Measurements from ENCODE around the gene KATNBL1.
"Not testable (repeated sequence)": the region's sequence is repeated elsewhere in the genome, so short reads cannot be mapped to it uniquely, and the experiment has no call there.

KATNBL1 gene

DNA sequence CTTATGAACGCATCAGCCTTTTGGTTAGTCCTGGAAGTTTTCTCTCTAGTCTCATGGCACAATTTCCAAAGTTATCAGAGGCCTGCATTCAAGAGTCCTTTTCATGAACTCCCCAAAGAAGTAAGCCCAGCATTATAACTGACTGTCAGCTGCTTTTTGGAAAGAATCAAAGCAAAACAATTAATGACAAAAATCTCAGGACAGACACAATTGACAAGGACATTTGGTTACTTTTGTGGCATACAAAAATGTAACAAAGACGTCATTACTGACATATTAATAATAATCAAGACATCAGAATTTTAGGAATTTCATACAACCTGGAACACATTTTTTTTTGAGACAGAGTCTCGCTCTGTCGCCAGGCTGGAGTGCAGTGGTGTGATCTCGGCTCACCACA is 21.2 kb downstream of the KATNBL1 start:
- H3K27ac ChIP-seq: peak overlapping the region; percentile 18; the same call in 1 of the 2 replicates
- TF ChIP-seq ZFX (IDR thresholded peaks at IDR 0.05): no peak
- TF ChIP-seq, protein P1, sequence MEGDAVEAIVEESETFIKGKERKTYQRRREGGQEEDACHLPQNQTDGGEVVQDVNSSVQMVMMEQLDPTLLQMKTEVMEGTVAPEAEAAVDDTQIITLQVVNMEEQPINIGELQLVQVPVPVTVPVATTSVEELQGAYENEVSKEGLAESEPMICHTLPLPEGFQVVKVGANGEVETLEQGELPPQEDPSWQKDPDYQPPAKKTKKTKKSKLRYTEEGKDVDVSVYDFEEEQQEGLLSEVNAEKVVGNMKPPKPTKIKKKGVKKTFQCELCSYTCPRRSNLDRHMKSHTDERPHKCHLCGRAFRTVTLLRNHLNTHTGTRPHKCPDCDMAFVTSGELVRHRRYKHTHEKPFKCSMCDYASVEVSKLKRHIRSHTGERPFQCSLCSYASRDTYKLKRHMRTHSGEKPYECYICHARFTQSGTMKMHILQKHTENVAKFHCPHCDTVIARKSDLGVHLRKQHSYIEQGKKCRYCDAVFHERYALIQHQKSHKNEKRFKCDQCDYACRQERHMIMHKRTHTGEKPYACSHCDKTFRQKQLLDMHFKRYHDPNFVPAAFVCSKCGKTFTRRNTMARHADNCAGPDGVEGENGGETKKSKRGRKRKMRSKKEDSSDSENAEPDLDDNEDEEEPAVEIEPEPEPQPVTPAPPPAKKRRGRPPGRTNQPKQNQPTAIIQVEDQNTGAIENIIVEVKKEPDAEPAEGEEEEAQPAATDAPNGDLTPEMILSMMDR (conservative IDR thresholded peaks at IDR 0.05): no peak

DNA sequence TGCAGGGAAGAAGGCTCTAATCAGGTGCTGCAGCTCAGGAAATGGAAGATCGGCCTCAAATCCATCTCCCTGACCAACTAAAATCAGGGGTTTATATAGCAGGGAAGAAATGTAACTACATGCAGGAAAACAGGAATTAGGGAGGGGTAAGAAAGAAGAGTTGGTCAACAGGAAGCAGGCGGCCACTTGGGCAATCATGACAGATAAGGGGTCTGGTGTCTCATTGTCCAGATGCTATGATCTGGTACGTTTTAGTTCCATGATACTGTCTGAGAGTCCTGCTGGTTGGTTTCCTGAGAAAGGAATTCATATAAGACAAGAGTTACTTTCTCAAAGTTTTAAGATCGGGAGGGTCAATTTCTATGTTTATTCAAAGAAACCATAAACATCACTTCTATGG is 24.2 kb downstream of the KATNBL1 start:
- no peak for TF ChIP-seq ZFX (IDR thresholded peaks at IDR 0.05)
- TF ChIP-seq, protein P1 (conservative IDR thresholded peaks at IDR 0.05): no peak
- no peak overlapping the region for H3K27ac ChIP-seq

DNA sequence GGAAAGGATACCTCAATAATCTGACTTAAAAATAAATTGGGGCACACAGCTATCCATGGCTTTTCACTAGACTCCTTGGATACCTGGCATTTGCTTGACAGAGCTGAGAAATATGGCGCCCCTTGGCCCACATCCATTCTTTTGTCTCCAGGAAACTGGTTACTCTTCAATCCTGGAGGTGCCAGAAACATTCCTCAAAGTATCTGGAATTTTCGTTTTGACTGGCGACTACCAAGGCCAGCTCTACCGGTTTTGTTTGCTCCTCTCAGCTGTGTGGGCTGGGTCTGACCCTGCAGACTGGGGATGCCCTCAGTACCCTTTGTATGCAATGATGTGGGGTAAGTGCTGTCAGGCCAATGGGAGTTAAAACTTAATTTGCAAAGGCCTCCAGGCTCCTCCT is 27.0 kb downstream of the KATNBL1 start:
- no peak overlapping the region for H3K27ac ChIP-seq
- no peak for TF ChIP-seq ZFX (IDR thresholded peaks at IDR 0.05)
- TF ChIP-seq, protein P1 (conservative IDR thresholded peaks at IDR 0.05): no peak

DNA sequence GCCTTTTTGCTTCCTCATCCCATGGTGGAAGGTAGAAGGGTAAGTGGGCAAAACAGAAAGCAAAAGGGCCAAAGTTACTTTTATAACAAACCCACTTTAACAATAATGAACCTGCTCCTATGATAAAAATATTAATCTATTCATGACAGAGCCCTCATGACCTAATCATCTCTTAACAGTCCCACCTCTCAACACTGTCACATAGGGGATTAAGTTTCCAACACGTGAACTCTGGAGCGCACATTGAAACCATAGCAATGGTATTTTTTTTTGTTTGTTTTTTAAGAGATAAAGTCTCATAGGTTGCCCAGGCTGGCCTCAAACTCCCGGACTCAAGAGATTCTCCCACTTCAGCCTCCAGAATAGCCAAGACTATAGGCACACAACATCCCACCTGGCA is 30.7 kb downstream of the KATNBL1 start:
- TF ChIP-seq ZFX (IDR thresholded peaks at IDR 0.05): no peak
- TF ChIP-seq, protein P1 (conservative IDR thresholded peaks at IDR 0.05): no peak
- H3K27ac ChIP-seq: no peak overlapping the region

DNA sequence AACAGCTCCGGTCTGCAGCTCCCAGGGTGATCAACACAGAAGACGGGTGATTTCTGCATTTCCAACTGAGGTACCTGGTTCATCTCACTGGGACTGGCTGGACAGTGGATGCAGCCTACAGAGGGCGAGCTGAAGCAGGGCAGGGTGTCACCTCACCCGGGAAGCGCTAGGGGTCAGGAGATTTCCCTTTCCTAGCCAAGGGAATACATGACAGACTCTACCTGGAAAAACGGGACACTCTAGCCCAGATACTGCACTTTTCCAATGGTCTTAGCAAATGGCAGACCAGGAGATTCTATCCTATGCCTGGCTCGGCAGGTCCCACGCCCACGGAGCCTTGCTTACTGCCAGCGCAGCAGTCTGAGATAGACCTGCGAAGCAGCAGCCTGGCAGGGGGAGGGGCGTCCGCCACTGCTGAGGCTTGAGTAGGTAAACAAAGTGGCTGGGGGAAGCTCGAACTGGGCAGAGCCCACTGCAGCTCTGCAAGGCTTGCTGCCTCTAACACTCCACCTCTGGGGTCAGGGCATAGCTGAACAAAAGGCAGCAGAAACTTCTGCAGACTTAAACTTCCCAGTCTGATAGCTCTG is 43.8 kb downstream of the KATNBL1 start:
- not testable (repeated sequence) for H3K27ac ChIP-seq

DNA sequence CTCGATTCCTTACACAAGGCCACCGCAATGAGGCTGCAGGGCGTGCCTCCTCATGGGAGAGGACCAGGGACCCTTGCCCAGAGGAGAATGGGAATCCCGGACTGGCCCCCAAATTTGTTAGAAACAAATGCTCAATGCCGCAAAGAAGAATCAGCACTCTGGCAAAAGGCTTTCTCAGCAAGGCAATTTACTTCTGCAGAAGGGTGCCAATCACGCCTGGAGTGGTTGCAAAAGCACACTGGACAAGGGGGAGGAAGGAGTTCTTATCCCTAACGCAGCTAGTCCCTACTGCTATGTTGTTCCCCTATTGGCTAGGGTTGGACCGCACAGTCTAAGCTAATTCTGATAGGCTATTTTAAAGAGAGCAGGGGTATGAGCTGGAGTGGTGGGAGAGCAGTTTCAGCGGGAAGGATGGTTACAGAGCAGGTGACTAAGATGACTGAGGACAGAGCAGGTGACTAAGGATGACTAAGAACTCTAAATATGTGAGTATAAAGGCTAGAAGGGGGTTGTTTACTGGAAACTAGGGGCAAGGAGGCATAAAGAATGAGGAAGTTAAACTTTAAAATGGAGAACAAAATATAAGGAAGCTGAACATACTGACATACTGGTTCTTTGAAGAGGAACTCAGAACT is 48.5 kb downstream of the KATNBL1 start:
- H3K27ac ChIP-seq: no peak overlapping the region

DNA sequence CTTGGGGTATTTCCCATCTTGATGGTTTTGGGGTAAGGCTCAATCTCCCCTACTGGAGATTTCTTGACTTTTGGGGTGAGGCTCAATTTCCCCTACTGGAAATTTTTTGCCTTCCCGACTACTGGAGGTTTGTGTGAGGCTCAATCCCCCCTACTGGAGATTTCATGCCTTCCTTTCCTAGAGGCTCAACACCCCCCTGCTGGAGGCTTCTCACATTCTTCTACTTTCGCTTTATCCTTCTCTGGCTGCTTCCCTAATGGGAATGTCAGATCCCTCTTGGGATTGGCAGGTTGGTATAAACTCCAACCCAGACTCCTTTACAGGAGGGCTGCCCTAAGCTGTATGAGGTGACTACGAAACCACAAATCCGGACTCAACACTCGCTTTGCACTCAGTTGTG is 49.2 kb downstream of the KATNBL1 start:
- TF ChIP-seq, protein P1 (conservative IDR thresholded peaks at IDR 0.05): no peak
- TF ChIP-seq ZFX (IDR thresholded peaks at IDR 0.05): no peak
- H3K27ac ChIP-seq: no peak overlapping the region

More for the DNA sequence above, 48.5 kb downstream of the KATNBL1 start:
- TF ChIP-seq ZFX (IDR thresholded peaks at IDR 0.05): no peak
- TF ChIP-seq, protein P1 (conservative IDR thresholded peaks at IDR 0.05): no peak

DNA sequence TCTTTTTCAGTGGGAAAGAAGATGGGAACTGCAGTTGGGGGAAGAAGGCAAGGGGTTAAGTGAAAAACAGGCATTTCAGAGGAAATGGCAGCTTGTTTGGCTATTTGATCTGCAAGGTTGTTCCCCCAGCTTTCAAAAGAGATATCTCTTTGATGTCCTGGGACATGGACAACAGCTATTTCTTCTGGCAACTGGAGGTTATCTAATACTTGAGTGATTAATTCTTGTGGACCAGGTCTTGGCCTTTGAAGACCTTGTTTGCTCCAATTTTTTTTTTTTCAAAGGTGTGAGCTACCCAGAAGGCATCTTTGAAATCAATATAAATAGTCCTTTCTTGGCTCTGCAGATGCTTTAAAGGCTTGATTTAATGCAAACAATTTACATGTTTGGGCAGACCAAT is 51.5 kb downstream of the KATNBL1 start:
- H3K27ac ChIP-seq: no peak overlapping the region
- TF ChIP-seq, protein P1 (conservative IDR thresholded peaks at IDR 0.05): no peak
- no peak for TF ChIP-seq ZFX (IDR thresholded peaks at IDR 0.05)

All from C4-2B (cell line).